Thoracic aorta (tissue), 2 donors: ENCODE measurements around the gene RFX4. TPM values are rescaled to one million over a fixed set of nuclear protein-coding genes. Genes with fewer than 3 reads are reported as not detected.

Source experiments
- ATAC-seq: fragments of 150-250 bp; one replicate; pipeline ENCODE4 v1.8.0; 2017; ENCODE audit warnings: low read depth; ENCODE audit not compliant: insufficient number of reproducible peaks, low FRiP score
- DNase-seq: peaks from one replicate; pipeline ENCODE4 v3.0.0-alpha.2; 2020; ENCODE audit warnings: low spot score
- H3K27ac ChIP-seq, 2 donors: fragments of 200-600 bp; sonication (generic); 1 replicate in 1 of 2; 2 replicates in 1 of 2; pipeline ENCODE4 v1.5.1; 2016; ENCODE audit warnings: mild to moderate bottlenecking in 2 of 2, moderate library complexity in 2 of 2
- H3K27me3 ChIP-seq: fragments of 200-600 bp; sonication (generic); replicated peaks from 2 replicates; pipeline ENCODE4 v1.6.0; 2016; ENCODE audit warnings: mild to moderate bottlenecking; ENCODE audit not compliant: insufficient read depth
- H3K36me3 ChIP-seq: fragments of 200-600 bp; sonication (generic); one replicate; pipeline ENCODE4 v1.5.1; 2016
- H3K4me1 ChIP-seq, 2 donors: fragments of 200-600 bp; sonication (generic); 1 replicate in 1 of 2; 2 replicates in 1 of 2; pipeline versions ENCODE4 v1.5.1 to v1.6.0; 2016; ENCODE audit warnings: low read depth in 2 of 2, mild to moderate bottlenecking in 1 of 2; ENCODE audit not compliant: control insufficient read depth in 1 of 2
- H3K4me3 ChIP-seq: fragments of 200-600 bp; sonication (generic); 2 replicates; pipeline ENCODE4 v1.5.1; 2016; ENCODE audit warnings: mild to moderate bottlenecking
- H3K9me3 ChIP-seq: fragments of 200-600 bp; sonication (generic); 2 replicates; pipeline ENCODE4 v1.5.1; 2016
- CTCF ChIP-seq: fragments of 200-600 bp; sonication (generic); IDR thresholded peaks from one replicate; pipeline ENCODE4 v1.5.1; 2019; ENCODE audit warnings: antibody characterized with exemption
- total RNA-seq, 2 donors: library from RNA; depleted of rRNA; stranded (reverse); fragments of >200 nt; gene quantifications; one replicate each; pipeline versions ENCODE4 v1.1.0 to v1.2.3, GENCODE V29; 2016

The RFX4 gene
- total RNA-seq, 2 donors from 2014 or later = not detected

GRCh38 chr12:106566771-106567170 is 16.0 kb upstream of the RFX4 start:
- no peaks in the 10 kb centered on the region for H3K9me3 ChIP-seq
- H3K4me3 ChIP-seq = no peak overlapping the region
- H3K27me3 ChIP-seq = no peaks in the 10 kb centered on the region
- DNase-seq (no peak), ATAC-seq (no peak)
- H3K36me3 ChIP-seq = no peaks in the 10 kb centered on the region
- no peaks in the 10 kb centered on the region for H3K4me1 ChIP-seq
- H3K27ac ChIP-seq = no peak overlapping the region
- TF ChIP-seq CTCF = no peak

GRCh38 chr12:106573239-106573638 is 9.6 kb upstream of the RFX4 start:
- H3K27ac ChIP-seq = no peak overlapping the region
- no peaks in the 10 kb centered on the region for H3K9me3 ChIP-seq
- no peaks in the 10 kb centered on the region for H3K27me3 ChIP-seq
- TF ChIP-seq CTCF = no peak
- ATAC-seq = no peak
- H3K4me3 ChIP-seq = no peak overlapping the region
- H3K36me3 ChIP-seq = no peaks in the 10 kb centered on the region
- no peak for DNase-seq
- H3K4me1 ChIP-seq = no peaks in the 10 kb centered on the region

- peaks cover 5% of the 10 kb centered on the region for H3K27me3 ChIP-seq
- no peak for DNase-seq
- no peaks in the 10 kb centered on the region for H3K36me3 ChIP-seq
- TF ChIP-seq CTCF = no peak
- no peak overlapping the region for H3K27ac ChIP-seq
- no peaks in the 10 kb centered on the region for H3K9me3 ChIP-seq
- H3K4me3 ChIP-seq = no peak overlapping the region
- peaks cover 6 to 13% of the 10 kb centered on the region in 2 donors for H3K4me1 ChIP-seq
- no peak for ATAC-seq
Measured at GRCh38 chr12:106576848-106577247, 6.0 kb upstream of the RFX4 start.

- no peak overlapping the region for H3K27ac ChIP-seq
- no peaks in the 10 kb centered on the region for H3K36me3 ChIP-seq
- peaks cover 17% of the 10 kb centered on the region for H3K27me3 ChIP-seq
- ATAC-seq = no peak
- no peak for DNase-seq
- TF ChIP-seq CTCF = no peak
- H3K4me1 ChIP-seq = peaks cover 21 to 43% of the 10 kb centered on the region in 2 donors
- H3K4me3 ChIP-seq = peak overlapping the region; percentile 61
- no peaks in the 10 kb centered on the region for H3K9me3 ChIP-seq
Measured at GRCh38 chr12:106580671-106581508, 1.9 kb upstream of the RFX4 start.

- Histone ChIP-seq H3K27me3 (peaks cover 17% of the 10 kb centered on the region), H3K36me3 (no peaks in the 10 kb centered on the region), H3K4me1 (peaks cover 21 to 51% of the 10 kb centered on the region in 2 donors), H3K4me3 (peak overlapping the region; percentile 61), H3K27ac (no peak overlapping the region), H3K9me3 (no peaks in the 10 kb centered on the region)
- no peak for TF ChIP-seq CTCF
- DNase-seq (no peak), ATAC-seq (no peak)
Measured at GRCh38 chr12:106581543-106582248, 1.1 kb upstream of the RFX4 start.
